SK-N-MC (cell line): ENCODE results near the gene IFNA8.

ENCODE experiments used
- EZH2 ChIP-seq: fragments of 200-600 bp; sonication (generic); IDR thresholded peaks from one replicate; pipeline ENCODE4 v1.6.1; 2017; ENCODE audit warnings: antibody characterized with exemption
- POLR2AphosphoS5 ChIP-seq: IDR thresholded peaks from 2 replicates; pipeline ENCODE4 v1.6.1; 2012; ENCODE audit warnings: mild to moderate bottlenecking, low read depth, low read length, borderline replicate concordance

GRCh38 chr9:21434202-21435014, 25.5 kb downstream of the IFNA8 start:
- no peak for TF ChIP-seq EZH2
- no peak for TF ChIP-seq POLR2AphosphoS5
